Measurements from ENCODE around the gene FARS2.

The FARS2 gene

DNA sequence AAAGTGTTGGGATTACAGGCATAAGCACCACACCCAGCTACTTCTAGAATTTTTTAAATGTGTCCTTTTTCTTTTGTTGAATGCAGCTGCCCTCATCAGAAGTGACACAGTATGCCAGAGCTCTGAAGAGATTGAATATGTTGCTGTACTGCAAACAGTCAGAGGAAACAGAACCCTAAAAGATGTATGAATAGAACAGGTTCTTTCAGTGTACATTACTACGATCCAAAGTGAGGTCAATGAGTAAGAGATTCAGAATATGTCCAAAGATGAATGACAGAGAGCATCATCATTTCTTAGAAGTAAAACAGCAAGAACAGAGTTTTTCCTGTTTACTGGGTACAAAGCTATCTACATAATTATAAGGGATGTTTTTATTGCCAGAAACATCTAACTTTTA, 476.9 kb downstream of the FARS2 start:
- no peak for DNase-seq

DNA sequence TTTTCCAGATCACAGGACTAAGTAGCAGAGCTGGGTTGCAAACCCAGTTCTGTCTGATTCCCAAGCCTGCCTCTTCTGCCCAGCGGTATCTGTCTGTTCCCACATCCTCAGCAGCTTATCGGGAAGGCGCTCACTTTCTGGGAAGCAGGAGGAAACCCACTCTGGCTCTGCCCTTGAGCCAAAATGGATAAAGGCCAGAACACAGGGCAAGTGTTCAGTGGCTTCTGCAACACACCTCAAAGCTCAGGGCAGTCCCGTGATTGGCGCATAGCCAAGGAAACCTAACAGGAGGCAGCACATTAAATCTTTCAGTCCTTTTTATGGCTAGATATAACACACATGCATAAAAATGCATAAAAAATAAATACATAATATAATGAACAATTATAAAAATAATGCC, 483.2 kb downstream of the FARS2 start:
- DNase-seq, result no peak

DNA sequence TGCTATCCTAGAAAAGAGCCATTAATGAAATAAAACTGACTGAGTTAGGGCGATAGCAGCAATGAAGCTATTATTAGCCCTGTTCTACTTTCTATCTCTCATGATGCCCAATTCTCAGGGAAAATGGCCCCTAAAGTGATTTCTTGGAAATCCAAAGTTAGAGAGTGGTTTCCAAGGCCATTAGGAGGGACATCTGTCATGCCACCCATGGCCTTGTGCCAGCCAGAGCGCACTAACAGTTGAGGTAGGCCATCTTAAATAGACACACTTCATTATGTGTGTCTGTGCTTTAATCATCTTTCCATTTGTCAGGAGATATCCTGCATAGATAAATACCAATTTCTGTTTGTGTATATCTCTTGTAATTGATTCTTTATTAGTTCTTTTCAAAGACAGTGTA, 483.8 kb downstream of the FARS2 start:
- no peak for DNase-seq

- no peak for DNase-seq
Observed at GRCh38 chr6:5746053-5746758, 484.9 kb downstream of the FARS2 start.

- DNase-seq, result no peak
Observed at GRCh38 chr6:5746759-5747130, 485.4 kb downstream of the FARS2 start.

- no peak for DNase-seq
Observed at GRCh38 chr6:5747379-5747778, 486.1 kb downstream of the FARS2 start.

GRCh38 chr6:5749016-5749650, 487.8 kb downstream of the FARS2 start:
- DNase-seq, result no peak

DNA sequence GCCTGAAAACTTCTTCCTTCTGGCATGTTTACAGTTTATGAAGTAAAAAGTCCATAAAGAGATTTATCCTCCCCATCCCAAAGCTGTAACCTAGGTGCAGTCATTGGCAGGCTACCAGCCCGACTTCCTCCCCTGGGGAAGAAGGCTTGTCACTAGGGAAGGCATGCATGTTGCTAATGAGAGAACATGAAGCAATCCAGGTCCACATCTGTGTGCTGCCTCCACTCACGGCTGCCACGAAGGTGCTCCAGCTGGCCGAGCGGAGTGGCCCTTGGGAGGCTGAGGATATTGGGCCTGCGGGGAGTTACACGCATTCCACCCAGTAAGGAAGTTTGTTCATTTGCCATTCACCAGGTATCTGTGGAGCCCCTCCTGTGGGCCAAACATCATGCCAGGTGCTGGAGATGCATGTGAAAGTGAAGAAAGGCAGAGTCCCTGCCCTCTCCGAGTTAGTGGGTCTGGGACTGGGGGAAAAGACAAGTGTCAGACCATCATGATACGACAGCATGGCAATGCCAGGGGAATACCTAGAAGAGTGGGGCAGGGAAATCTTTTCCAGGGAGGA, 488.4 kb downstream of the FARS2 start:
- DNase-seq, result no peak

GRCh38 chr6:5751525-5752390, 490.4 kb downstream of the FARS2 start:
- DNase-seq, result no peak

DNA sequence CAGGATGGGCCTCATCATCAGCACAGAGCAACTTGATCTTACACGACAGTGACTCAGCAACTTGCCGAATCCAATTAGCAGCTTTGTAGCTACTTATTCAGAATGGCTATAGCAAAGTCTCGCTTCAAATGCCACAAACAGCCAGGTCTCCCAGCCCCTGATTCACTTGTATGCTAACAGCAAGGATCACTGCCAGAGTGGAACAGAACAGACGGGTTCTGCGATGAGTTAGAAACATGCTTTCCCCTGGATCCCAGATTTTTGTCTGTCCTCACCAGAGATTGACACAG, 491.0 kb downstream of the FARS2 start:
- no peak for DNase-seq

GRCh38 chr6:5753209-5753608, 491.9 kb downstream of the FARS2 start:
- DNase-seq, result no peak

- no peak for DNase-seq
Observed at GRCh38 chr6:5754904-5755303, 493.6 kb downstream of the FARS2 start.

DNA sequence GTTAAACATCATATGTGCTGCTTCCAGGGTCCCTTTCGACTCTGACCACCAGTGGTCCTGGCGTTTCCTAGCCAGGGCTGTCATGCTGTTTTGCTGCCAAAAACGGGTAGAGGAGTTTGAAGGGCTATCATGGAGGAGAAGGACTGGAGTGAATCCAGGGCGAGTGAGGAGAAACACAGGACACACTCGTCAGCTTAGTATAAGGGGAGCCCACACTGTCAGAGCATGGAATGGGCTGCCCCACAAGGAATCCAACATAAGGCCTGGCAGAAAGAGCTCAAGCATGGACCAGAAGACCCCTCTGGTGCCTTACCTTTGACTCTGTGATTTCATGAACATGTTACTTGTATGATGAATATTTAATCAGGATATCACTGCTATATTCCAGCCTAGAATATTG, 498.3 kb downstream of the FARS2 start:
- no peak for DNase-seq

- no peak for DNase-seq
Observed at GRCh38 chr6:5761370-5761769, 500.1 kb downstream of the FARS2 start.

- no peak for DNase-seq
Observed at GRCh38 chr6:5762561-5762968, 501.3 kb downstream of the FARS2 start.

DNA sequence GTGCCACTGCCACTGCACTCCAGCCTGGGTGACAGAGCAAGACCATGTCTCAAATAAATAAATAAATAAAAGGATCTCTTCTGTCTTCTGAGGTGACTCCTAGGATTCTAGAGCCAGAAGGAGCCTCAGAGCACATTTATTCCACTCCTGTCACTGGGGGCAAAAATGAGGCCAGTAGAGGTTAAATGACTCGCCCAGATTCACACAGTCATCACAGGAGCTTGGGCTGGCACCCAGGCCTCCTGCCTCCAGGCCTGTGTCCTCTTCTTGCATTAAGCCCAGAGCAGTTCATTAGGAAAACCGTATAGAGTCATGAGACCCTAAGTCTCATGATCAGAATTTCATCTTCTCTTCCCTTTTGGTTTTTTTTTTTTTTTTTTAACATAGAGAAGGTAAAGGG, 502.1 kb downstream of the FARS2 start:
- no peak for DNase-seq

GRCh38 chr6:5763871-5764270, 502.6 kb downstream of the FARS2 start:
- DNase-seq, result no peak

DNA sequence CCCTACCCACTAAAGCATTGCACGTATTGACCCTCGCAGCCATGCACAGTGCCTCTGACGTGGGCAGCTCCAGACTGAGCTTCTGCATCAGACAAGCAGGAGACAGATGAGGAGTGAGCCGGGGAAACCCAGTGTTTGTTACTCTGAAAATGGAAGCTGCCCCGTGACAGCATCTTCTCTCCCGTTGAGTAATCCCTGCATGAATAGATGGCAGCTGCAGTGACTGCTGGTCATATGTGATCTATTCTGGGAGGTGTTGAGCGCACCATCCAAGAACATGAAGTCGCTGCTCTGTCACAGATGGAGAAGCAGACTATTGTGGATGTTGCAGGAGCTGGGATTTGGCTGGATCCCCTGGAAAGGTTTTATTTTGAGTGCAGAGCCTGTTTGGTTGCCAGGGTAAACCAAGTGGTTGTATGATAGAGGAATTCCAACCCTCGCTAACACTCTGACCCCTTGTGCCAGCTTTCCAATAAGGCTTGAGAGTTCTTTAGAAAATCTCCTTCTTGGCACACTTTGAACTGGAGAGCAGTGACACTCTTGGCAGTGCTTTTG, 503.2 kb downstream of the FARS2 start:
- DNase-seq, result no peak

GRCh38 chr6:5765141-5765760, 503.9 kb downstream of the FARS2 start:
- no peak for DNase-seq

GRCh38 chr6:5766260-5766659, 504.9 kb downstream of the FARS2 start:
- DNase-seq, result no peak

GRCh38 chr6:5767471-5767870, 506.2 kb downstream of the FARS2 start:
- no peak for DNase-seq

- DNase-seq, result no peak
Observed at GRCh38 chr6:5771211-5771610, 509.9 kb downstream of the FARS2 start.

DNA sequence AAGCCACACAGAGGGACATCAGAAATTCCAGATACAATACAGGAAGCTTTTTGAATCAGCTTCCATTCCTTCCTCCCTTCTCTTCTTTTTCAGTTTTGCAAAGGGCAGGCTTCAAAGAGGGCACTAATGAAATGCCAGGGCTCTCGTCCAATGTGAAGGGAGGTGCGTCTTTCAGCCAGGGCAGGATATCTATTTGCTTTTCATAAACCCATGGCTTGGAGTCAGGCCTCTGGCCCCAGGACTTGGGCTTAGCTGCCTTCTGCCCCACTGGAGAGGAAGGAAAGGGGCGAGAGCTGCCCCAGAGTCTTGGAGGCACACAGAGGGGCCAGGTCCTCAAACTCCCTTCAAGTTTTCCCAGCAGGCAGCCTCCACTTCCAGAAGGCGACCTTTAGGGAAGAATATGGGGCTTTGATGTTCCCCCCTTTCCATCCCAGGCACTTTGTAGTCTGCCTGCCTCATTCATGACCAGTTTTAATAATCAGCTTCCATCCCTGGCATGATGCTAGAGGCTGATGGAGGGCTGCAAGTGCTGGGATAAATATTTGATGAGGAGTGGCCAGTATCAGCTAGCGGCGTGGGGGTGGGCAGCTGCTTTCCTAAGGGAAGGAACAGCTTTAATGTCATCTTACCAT, 510.6 kb downstream of the FARS2 start:
- DNase-seq, result no peak

All from CD4-positive, alpha-beta T cell treated with Interleukin-15 for 1 hour (primary cell).